GF-D8 (cell line): ENCODE measurements around the gene MAP3K21.

Experiments used
- DNase-seq: peaks from one replicate; lab custom pipeline; 2025; lab: John Stamatoyannopoulos, UW

MAP3K21 gene

GRCh38 chr1:233327651-233328141, at the start of gene MAP3K21:
MAP3K21 (plus strand) TSS chr1:233327724; CDS start chr1:233328029, 305 bp downstream.
- no peak for DNase-seq

GRCh38 chr1:233278631-233279030, 48.9 kb upstream of the MAP3K21 start:
- no peak for DNase-seq

GRCh38 chr1:233279971-233280370, 47.6 kb upstream of the MAP3K21 start:
- no peak for DNase-seq

GRCh38 chr1:233281711-233282581, 45.6 kb upstream of the MAP3K21 start:
- no peak for DNase-seq

- DNase-seq: no peak
These were observed 45.0 kb upstream of the MAP3K21 start for GRCh38 chr1:233282582-233282886.

- no peak for DNase-seq
These were observed 37.8 kb upstream of the MAP3K21 start for GRCh38 chr1:233289676-233290075.

GRCh38 chr1:233290396-233291034, 37.0 kb upstream of the MAP3K21 start:
- DNase-seq: no peak

- no peak for DNase-seq
These were observed 33.7 kb upstream of the MAP3K21 start for GRCh38 chr1:233293556-233294446.

- DNase-seq: no peak
These were observed 32.6 kb upstream of the MAP3K21 start for GRCh38 chr1:233294913-233295236.

- no peak for DNase-seq
These were observed 32.1 kb upstream of the MAP3K21 start, which contains the start of gene PCNX2 for GRCh38 chr1:233295237-233295974. PCNX2 (minus strand) TSS chr1:233295725; CDS start chr1:233295478, 247 bp downstream.

- no peak for DNase-seq
These were observed 31.6 kb upstream of the MAP3K21 start for GRCh38 chr1:233295975-233296322.

- no peak for DNase-seq
These were observed 28.1 kb upstream of the MAP3K21 start for GRCh38 chr1:233299450-233299849.

- DNase-seq: no peak
These were observed 27.2 kb upstream of the MAP3K21 start for GRCh38 chr1:233300326-233300725.

GRCh38 chr1:233304489-233305102, 22.9 kb upstream of the MAP3K21 start:
- DNase-seq: no peak

- no peak for DNase-seq
These were observed 13.9 kb upstream of the MAP3K21 start for GRCh38 chr1:233313434-233314155.

GRCh38 chr1:233315718-233316301, 11.7 kb upstream of the MAP3K21 start:
- DNase-seq: no peak

- no peak for DNase-seq
These were observed 11.1 kb upstream of the MAP3K21 start for GRCh38 chr1:233316473-233316872.

- DNase-seq: no peak
These were observed 8.3 kb upstream of the MAP3K21 start for GRCh38 chr1:233319272-233319671.

GRCh38 chr1:233320023-233320422, 7.5 kb upstream of the MAP3K21 start:
- no peak for DNase-seq

GRCh38 chr1:233323718-233324117, 3.8 kb upstream of the MAP3K21 start:
- no peak for DNase-seq
